DOHH2 (cell line): ENCODE data around the gene TNNT2.

Source experiments
- H3F3A ChIP-seq: fragments of 200-600 bp; sonication (generic), shearing (Covaris generic); 2 replicates; pipeline ENCODE4 v1.6.0; 2016; ENCODE audit warnings: antibody characterized with exemption, mild to moderate bottlenecking; ENCODE audit not compliant: control insufficient read depth, insufficient read depth
- H3K27ac ChIP-seq: fragments of 200-600 bp; sonication (generic); 2 replicates; pipeline ENCODE4 v1.5.1; 2014; ENCODE audit warnings: low read depth, mild to moderate bottlenecking, low read length, moderate library complexity
- H3K27me3 ChIP-seq: fragments of 200-600 bp; sonication (generic); 2 replicates; pipeline ENCODE4 v1.6.1; 2014; ENCODE audit warnings: mild to moderate bottlenecking, low read length, mixed read lengths; ENCODE audit not compliant: control insufficient read depth
- H3K36me3 ChIP-seq: fragments of 200-600 bp; sonication (generic); 2 replicates; pipeline ENCODE4 v1.6.1; 2014; ENCODE audit warnings: mild to moderate bottlenecking, low read length, moderate library complexity, mixed read lengths; ENCODE audit not compliant: control insufficient read depth
- H3K4me1 ChIP-seq: fragments of 200-600 bp; sonication (generic); 2 replicates; pipeline ENCODE4 v1.6.1; 2014; ENCODE audit warnings: mild to moderate bottlenecking, low read length, mixed read lengths; ENCODE audit not compliant: control insufficient read depth
- H3K4me2 ChIP-seq: fragments of 200-600 bp; sonication (generic); 2 replicates; pipeline ENCODE4 v1.6.0; 2014; ENCODE audit warnings: mild to moderate bottlenecking, low read length, moderate library complexity
- H3K4me3 ChIP-seq: fragments of 200-600 bp; sonication (generic); 2 replicates; pipeline ENCODE4 v1.5.1; 2014; ENCODE audit warnings: mild to moderate bottlenecking, low read length, mixed read lengths
- H3K79me2 ChIP-seq: fragments of 200-600 bp; sonication (generic); 2 replicates; pipeline ENCODE4 v1.6.1; 2014; ENCODE audit warnings: mild to moderate bottlenecking, low read length, mixed read lengths; ENCODE audit not compliant: control insufficient read depth
- H3K9me2 ChIP-seq: fragments of 200-600 bp; sonication (generic); replicated peaks from 2 replicates; pipeline ENCODE4 v1.6.1; 2014; ENCODE audit warnings: mild to moderate bottlenecking, low read length, mixed read lengths; ENCODE audit not compliant: control insufficient read depth
- H3K9me3 ChIP-seq: fragments of 200-600 bp; sonication (generic); 2 replicates; pipeline ENCODE4 v1.6.1; 2014; ENCODE audit warnings: antibody characterized with exemption, low read length, mixed read lengths; ENCODE audit not compliant: control insufficient read depth, insufficient read depth
- H4K20me1 ChIP-seq: fragments of 200-600 bp; sonication (generic); 2 replicates; pipeline ENCODE4 v1.6.0; 2014; ENCODE audit warnings: low read depth, mild to moderate bottlenecking, antibody characterized with exemption, low read length, moderate library complexity; ENCODE audit not compliant: control insufficient read depth, insufficient read depth
- EZH2phosphoT487 ChIP-seq: fragments of 200-600 bp; sonication (generic); IDR thresholded peaks from 2 replicates; pipeline ENCODE4 v1.6.1; 2017; ENCODE audit warnings: borderline replicate concordance, mild to moderate bottlenecking, antibody characterized with exemption, low read length, moderate library complexity, mixed read lengths
- TF ChIP-seq, protein P1 (sequence below): fragments of 200-600 bp; sonication (generic); IDR thresholded peaks from one replicate; pipeline ENCODE4 v1.5.1; 2014; ENCODE audit warnings: antibody characterized with exemption, mild to moderate bottlenecking, low read depth, low read length; ENCODE audit not compliant: poor library complexity, severe bottlenecking

The TNNT2 gene

DNA sequence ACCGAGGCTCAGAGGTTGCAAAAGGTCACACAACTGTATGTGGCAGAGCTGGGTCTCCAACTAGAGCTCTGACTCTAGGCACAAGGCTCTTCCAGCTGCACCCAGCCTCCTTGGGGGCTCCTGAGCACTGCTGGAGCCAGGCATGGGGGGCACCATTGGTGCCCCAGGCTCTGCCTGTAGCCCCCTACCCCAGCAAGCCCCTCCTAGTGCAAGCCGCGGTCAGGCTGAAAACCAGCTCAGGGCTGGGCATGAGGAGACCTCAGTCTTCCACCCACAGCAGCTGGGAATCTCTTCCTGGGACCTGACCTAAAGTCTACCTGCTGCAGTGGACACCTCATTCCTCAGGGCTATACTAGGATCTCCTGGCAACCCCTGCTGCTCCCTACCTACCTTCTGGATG is 14.6 kb downstream of the TNNT2 start:
- H3K9me3 ChIP-seq, result no peaks in the 10 kb centered on the region
- TF ChIP-seq, protein P1, sequence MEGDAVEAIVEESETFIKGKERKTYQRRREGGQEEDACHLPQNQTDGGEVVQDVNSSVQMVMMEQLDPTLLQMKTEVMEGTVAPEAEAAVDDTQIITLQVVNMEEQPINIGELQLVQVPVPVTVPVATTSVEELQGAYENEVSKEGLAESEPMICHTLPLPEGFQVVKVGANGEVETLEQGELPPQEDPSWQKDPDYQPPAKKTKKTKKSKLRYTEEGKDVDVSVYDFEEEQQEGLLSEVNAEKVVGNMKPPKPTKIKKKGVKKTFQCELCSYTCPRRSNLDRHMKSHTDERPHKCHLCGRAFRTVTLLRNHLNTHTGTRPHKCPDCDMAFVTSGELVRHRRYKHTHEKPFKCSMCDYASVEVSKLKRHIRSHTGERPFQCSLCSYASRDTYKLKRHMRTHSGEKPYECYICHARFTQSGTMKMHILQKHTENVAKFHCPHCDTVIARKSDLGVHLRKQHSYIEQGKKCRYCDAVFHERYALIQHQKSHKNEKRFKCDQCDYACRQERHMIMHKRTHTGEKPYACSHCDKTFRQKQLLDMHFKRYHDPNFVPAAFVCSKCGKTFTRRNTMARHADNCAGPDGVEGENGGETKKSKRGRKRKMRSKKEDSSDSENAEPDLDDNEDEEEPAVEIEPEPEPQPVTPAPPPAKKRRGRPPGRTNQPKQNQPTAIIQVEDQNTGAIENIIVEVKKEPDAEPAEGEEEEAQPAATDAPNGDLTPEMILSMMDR, result no peak
- TF ChIP-seq EZH2phosphoT487, result no peak
- H3K27ac ChIP-seq, result no peak overlapping the region
- no peak overlapping the region for H3K4me3 ChIP-seq
- H3K79me2 ChIP-seq, result no peaks in the 10 kb centered on the region
- H3K36me3 ChIP-seq, result no peaks in the 10 kb centered on the region
- H4K20me1 ChIP-seq, result no peaks in the 10 kb centered on the region
- no peaks in the 10 kb centered on the region for H3F3A ChIP-seq
- H3K4me1 ChIP-seq, result no peaks in the 10 kb centered on the region
- H3K4me2 ChIP-seq, result no peak overlapping the region
- H3K27me3 ChIP-seq, result no peaks in the 10 kb centered on the region
- no peaks in the 10 kb centered on the region for H3K9me2 ChIP-seq

DNA sequence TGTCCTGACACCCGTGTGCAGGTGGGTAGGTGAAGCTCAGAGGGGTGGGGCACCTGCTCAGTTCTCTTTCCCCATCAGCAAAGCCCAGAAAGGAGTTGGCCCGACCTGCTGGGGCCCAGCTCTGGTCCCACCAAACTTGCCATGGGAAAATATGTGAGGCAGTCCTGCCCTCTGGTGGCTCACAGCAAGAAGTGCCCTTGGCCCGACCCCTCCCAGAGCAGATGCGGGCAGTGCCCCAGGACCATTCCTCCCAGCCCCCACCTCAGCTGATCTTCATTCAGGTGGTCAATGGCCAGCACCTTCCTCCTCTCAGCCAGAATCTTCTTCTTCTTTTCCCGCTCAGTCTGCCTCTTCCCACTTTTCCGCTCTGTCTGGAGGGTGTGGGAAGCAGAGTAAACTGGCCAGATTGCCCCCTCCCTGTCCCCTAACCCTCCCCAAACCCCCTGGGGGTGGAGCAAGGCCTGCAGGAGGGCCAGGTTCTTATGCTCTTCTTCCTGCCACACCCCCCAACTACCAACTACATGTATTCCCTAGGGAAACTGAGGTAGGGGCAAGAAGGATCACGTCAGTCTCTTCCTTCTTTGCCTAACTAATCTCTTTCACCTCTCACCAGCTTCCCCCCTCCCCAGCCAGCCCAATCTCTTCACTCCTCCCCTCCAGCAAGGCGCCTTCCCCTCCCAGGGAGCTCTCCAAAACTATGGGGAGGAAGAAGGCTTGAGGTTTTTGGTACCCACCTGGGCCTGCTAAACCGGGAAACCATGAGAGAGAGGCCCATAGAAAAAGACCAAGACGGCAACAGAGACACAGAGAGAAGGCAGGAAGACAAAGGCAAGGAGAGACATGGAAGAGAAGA is 15.6 kb downstream of the TNNT2 start:
- no peaks in the 10 kb centered on the region for H3K4me1 ChIP-seq
- H3K9me3 ChIP-seq, result no peaks in the 10 kb centered on the region
- no peaks in the 10 kb centered on the region for H3K36me3 ChIP-seq
- no peak overlapping the region for H3K4me3 ChIP-seq
- H3K79me2 ChIP-seq, result no peaks in the 10 kb centered on the region
- no peaks in the 10 kb centered on the region for H3K27me3 ChIP-seq
- TF ChIP-seq, protein P1, result peak; percentile 82
- TF ChIP-seq EZH2phosphoT487, result no peak
- H3K4me2 ChIP-seq, result no peak overlapping the region
- no peak overlapping the region for H3K27ac ChIP-seq
- no peaks in the 10 kb centered on the region for H4K20me1 ChIP-seq
- H3K9me2 ChIP-seq, result no peaks in the 10 kb centered on the region
- H3F3A ChIP-seq, result no peaks in the 10 kb centered on the region

DNA sequence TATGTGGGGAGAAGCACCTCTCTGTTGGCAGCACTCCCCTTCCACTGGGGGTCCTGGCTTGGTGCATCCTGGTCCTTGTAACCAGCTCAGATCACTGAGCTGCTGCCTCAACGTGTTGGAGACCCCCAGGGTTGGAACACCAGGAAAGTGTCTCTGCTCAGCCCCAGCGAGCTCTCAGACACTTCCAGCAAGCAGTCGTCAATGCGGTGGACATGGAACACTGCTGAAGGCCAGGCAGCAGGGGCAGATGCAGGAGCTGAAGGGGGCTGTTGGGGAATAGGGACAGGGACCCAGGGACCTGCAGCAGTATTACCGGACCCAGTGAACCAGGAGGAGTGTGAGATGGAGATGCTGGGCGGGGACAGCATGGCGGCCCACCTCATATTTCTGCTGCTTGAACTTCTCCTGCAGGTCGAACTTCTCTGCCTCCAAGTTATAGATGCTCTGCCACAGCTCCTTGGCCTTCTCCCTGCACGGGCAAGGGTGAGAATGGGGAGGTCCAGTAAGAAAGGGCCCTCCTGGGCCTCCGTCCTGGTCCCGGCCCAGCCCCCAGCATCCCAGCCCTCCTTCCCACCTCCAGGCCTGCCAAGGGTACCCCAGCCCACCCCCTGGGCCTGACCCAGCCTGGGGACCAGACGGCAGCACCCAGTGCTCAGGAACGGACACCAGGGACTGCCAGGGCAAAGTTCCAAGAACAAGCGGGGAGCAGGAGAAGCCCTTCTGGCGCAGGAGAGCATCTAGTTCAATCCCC is 16.4 kb downstream of the TNNT2 start:
- Histone ChIP-seq H3K4me1 (no peaks in the 10 kb centered on the region), H3K4me2 (no peak overlapping the region), H3K79me2 (no peaks in the 10 kb centered on the region), H3K9me2 (no peaks in the 10 kb centered on the region), H4K20me1 (no peaks in the 10 kb centered on the region), H3K36me3 (no peaks in the 10 kb centered on the region), H3K27ac (no peak overlapping the region), H3K4me3 (no peak overlapping the region), H3K27me3 (no peaks in the 10 kb centered on the region), H3F3A (no peaks in the 10 kb centered on the region), H3K9me3 (no peaks in the 10 kb centered on the region)
- TF ChIP-seq, protein P1, result no peak
- TF ChIP-seq EZH2phosphoT487, result no peak
